Activated CD4-positive, alpha-beta T cell treated with anti-CD3 and anti-CD28 coated beads, Interleukin-2, amount 50 U/mL, for 48 hours (primary cell): ENCODE results near the gene CTAG1A.
"Not testable (repeated sequence)": the region's sequence is repeated elsewhere in the genome, so short reads cannot be mapped to it uniquely, and the experiment has no call there.

ENCODE experiments used
- DNase-seq, 2 experiments: peaks; one replicate each; pipeline ENCODE4 v3.0.0-alpha.2; 2020

The CTAG1A gene

DNA sequence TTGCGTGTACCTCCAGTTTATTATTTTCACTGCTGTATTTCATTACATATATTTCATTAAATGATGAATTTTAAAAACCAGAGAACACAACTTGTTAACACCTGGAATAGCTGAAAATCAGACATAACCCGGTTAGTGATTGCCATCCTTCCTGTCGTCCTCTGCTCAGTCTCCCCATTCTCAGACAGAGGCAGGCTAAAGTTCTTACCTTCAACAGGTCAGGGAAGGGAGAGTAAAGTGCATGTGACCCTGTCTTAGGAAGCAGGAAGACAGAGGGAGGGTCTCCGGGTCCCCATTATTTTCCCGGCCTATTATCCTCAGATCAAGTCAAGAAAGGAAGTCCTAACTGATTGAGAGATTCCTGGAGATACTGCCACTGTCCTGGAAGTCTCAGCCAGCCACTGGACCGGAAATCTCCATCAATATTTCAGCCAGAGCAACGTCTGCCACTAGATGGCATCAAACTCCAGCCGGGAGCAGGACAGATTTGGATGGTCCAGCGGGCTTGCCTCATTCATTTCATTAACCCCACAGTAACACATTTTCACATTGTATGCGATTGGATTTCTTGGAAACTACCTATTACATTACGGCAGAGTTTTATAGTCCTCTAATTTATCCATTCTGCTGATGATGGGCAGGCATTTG, 36.0 kb downstream of the CTAG1A start:
- DNase-seq = not testable (repeated sequence)

- DNase-seq = not testable (repeated sequence)
Observed at GRCh38 chrX:154628960-154629359, 44.0 kb downstream of the CTAG1A start.

GRCh38 chrX:154630949-154631348, 46.0 kb downstream of the CTAG1A start:
- DNase-seq = not testable (repeated sequence)

DNA sequence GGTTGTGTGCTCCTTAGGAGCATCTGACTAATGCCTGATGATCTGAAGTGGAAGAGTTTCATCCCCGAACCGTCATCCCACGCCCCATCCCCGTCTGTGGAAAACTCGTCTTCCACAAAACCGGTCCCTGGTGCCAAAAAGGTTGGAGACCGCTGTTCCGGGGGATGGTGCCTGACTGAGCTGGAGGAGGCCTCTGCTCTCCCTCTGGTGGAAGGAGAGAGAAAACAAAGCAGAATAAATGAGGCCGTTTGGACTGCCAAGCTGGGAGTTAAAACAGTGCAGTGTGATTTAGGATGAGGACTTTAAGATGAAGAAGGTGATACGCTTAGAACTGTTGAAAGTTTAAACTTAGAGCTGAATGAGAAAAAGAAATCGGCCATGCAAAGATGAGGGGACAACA, 48.7 kb downstream of the CTAG1A start:
- not testable (repeated sequence) for DNase-seq
